Measurements from ENCODE around the gene OR52E6. TPM values are rescaled to one million over a fixed set of nuclear protein-coding genes. Genes with fewer than 3 reads are reported as not detected.
A peak's percentile ranks its signal among the peaks of the same experiment; 100 is the strongest.

Gene OR52E6
- total RNA-seq, 1 experiment from 2014 or later = not detected

- TF ChIP-seq AFF4 (CRISPR knock-in tag; IDR thresholded peaks at IDR 0.05; ENCODE audit: borderline replicate concordance) (no peak), ZNF281 (CRISPR knock-in tag; IDR thresholded peaks at IDR 0.05) (no peak), GABPB1 (CRISPR knock-in tag; IDR thresholded peaks at IDR 0.05) (no peak), MYBL2 (CRISPR knock-in tag; IDR thresholded peaks at IDR 0.05) (no peak), ZNF423 (CRISPR knock-in tag; IDR thresholded peaks at IDR 0.05) (no peak), KAT7 (CRISPR knock-in tag; IDR thresholded peaks at IDR 0.05; ENCODE audit: borderline replicate concordance) (no peak), ZMAT4 (CRISPR knock-in tag; IDR thresholded peaks at IDR 0.05) (no peak), ATF2 (CRISPR knock-in tag; IDR thresholded peaks at IDR 0.05; ENCODE audit: borderline replicate concordance, low read depth) (no peak), ZNF532 (CRISPR knock-in tag; IDR thresholded peaks at IDR 0.05; ENCODE audit: borderline replicate concordance) (no peak), ZSCAN18 (CRISPR knock-in tag; IDR thresholded peaks at IDR 0.05) (no peak)
Observed at GRCh38 chr11:5809122-5809519, 32.6 kb downstream of the OR52E6 start (continued).

- ChIA-PET CTCF (interaction anchor here (1.0 to 1.2 kb wide), 2 partner anchors 124 to 554 kb away, joined by 3 to 5 read pairs; partner anchors contain the start of gene TRIM5), POLR2A (no interaction called here)
- peaks cover 35% of the 10 kb centered on the region for H3K4me1 Mint-ChIP-seq
- H3K36me3 Mint-ChIP-seq = peaks cover 6% of the 10 kb centered on the region; the same call in 1 of the 2 replicates
- no peaks in the 10 kb centered on the region; the same call in 1 of the 2 replicates for H3K27me3 Mint-ChIP-seq (ENCODE audit: low read depth)
- peak within 1 kb of the TSS; percentile 85 for H3K4me3 Mint-ChIP-seq
- peak; percentile 84 for ATAC-seq
- DNase-seq (ENCODE audit: low spot score) = peak; percentile 80
- H3K9me3 Mint-ChIP-seq = peaks cover 11% of the 10 kb centered on the region
- TF ChIP-seq NR2C2 (CRISPR knock-in tag; IDR thresholded peaks at IDR 0.05) = no peak
- no peak for TF ChIP-seq ZNF423 (CRISPR knock-in tag; IDR thresholded peaks at IDR 0.05)
- TF ChIP-seq CTCF (IDR thresholded peaks at IDR 0.05) = peak; percentile 70
- no peak within 1 kb of the TSS for H3K27ac Mint-ChIP-seq
Observed at GRCh38 chr11:5808500-5809121, 33.1 kb downstream of the OR52E6 start, which contains the start of gene OR52N2. TSS of gene OR52N2 (plus strand) at chr11:5808924. CDS start at chr11:5820336, 11,412 bp downstream.

Data from WTC11 (cell line).